Endothelial cell (in vitro differentiated cells): ENCODE measurements around the gene HSPA12B. TPM values are rescaled to one million over a fixed set of nuclear protein-coding genes. Genes with fewer than 3 reads are reported as not detected.

Source experiments
- DNase-seq: peaks from one replicate; pipeline ENCODE4 v3.0.0; 2021; ENCODE audit warnings: low spot score
- H3K27ac Mint-ChIP-seq: one replicate; pipeline ENCODE4 v1.8.0; 2021; ENCODE audit warnings: mixed read lengths, inconsistent platforms; ENCODE audit not compliant: unreplicated experiment
- H3K27me3 Mint-ChIP-seq: one replicate; pipeline ENCODE4 v1.8.0; 2021; ENCODE audit warnings: mild to moderate bottlenecking, moderate library complexity, mixed read lengths, inconsistent platforms; ENCODE audit not compliant: unreplicated experiment
- H3K36me3 Mint-ChIP-seq: one replicate; pipeline ENCODE4 v1.8.0; 2021; ENCODE audit warnings: mild to moderate bottlenecking, low read depth, mixed read lengths, inconsistent platforms; ENCODE audit not compliant: unreplicated experiment
- H3K4me1 Mint-ChIP-seq: one replicate; pipeline ENCODE4 v1.8.0; 2021; ENCODE audit warnings: mild to moderate bottlenecking, mixed read lengths, inconsistent platforms; ENCODE audit not compliant: unreplicated experiment
- H3K4me3 Mint-ChIP-seq: one replicate; pipeline ENCODE4 v1.8.0; 2021; ENCODE audit warnings: mild to moderate bottlenecking, mixed read lengths, inconsistent platforms; ENCODE audit not compliant: unreplicated experiment
- H3K9me3 Mint-ChIP-seq: one replicate; pipeline ENCODE4 v1.8.0; 2021; ENCODE audit warnings: mixed read lengths, inconsistent platforms; ENCODE audit not compliant: unreplicated experiment
- total RNA-seq: library from RNA; stranded (reverse); fragmentation: NEBNext Ultra II Directional; extraction: Animal tissue kit (Norgen Biotek cat#: 25700); gene quantifications from one replicate; pipeline ENCODE4 v1.2.1, GENCODE V29; 2021; ENCODE audit not compliant: unreplicated experiment
- TF ChIP-seq, protein P1 (sequence below): fragments of 200-600 bp; sonication (generic); IDR thresholded peaks from one replicate; pipeline ENCODE4 v1.5.0; 2021; ENCODE audit warnings: antibody characterized with exemption; ENCODE audit not compliant: unreplicated experiment

The HSPA12B gene
- total RNA-seq, 1 donor from 2014 or later: 12.7 TPM

DNA sequence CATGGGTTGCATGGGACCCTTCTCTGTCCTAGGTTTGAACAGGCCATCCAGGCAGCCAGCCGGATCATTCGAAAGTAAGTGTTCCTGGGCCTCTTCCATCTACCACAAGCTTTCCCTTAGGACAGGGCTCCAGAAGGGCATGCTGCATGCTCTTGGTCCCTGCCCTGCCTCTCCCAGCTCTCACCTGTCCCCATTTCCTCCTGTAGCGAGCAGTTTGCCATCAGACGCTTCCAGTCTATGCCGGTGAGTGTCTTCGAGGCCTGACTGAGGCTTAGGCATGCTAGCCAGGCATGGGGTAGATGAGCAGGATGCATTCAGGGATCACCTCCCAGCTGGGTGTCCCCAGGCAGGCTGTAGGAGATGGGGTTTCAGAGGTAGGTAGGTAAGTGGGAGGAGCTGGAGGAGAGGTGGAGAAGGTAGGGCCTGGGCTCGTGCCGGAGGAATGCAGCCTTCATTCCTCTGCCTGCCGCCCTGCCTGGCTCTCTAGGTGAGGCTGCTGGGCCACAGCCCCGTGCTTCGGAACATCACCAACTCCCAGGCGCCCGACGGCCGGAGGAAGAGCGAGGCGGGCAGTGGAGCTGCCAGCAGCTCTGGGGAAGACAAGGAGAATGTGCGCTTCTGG lies 67.9 kb downstream of the HSPA12B start:
- no peak overlapping the region for H3K4me3 Mint-ChIP-seq

DNA sequence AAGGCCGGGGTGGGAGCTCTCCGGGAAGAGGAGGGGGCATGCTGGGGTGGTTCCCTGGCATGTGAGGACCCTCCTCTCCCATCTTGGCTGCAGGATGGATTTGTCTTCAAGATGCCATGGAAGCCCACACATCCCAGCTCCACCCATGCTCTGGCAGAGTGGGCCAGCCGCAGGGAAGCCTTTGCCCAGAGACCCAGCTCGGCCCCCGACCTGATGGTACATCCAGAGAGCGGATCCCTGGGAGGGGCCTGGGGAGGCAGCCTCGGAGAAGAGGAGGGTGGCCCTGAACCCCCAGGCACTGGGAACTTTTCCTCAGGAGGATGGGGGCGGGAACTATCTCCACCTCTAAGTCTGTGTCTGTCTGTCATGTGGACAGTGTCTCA lies 68.4 kb downstream of the HSPA12B start:
- DNase-seq: no peak
- Mint-ChIP-seq H3K4me3 (no peak overlapping the region), H3K4me1 (peaks cover 18% of the 10 kb centered on the region), H3K9me3 (no peaks in the 10 kb centered on the region), H3K27ac (no peak overlapping the region), H3K36me3 (peaks cover 25% of the 10 kb centered on the region), H3K27me3 (peaks cover 21% of the 10 kb centered on the region)
- TF ChIP-seq, protein P1, sequence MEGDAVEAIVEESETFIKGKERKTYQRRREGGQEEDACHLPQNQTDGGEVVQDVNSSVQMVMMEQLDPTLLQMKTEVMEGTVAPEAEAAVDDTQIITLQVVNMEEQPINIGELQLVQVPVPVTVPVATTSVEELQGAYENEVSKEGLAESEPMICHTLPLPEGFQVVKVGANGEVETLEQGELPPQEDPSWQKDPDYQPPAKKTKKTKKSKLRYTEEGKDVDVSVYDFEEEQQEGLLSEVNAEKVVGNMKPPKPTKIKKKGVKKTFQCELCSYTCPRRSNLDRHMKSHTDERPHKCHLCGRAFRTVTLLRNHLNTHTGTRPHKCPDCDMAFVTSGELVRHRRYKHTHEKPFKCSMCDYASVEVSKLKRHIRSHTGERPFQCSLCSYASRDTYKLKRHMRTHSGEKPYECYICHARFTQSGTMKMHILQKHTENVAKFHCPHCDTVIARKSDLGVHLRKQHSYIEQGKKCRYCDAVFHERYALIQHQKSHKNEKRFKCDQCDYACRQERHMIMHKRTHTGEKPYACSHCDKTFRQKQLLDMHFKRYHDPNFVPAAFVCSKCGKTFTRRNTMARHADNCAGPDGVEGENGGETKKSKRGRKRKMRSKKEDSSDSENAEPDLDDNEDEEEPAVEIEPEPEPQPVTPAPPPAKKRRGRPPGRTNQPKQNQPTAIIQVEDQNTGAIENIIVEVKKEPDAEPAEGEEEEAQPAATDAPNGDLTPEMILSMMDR: no peak

More for the DNA sequence above, 67.9 kb downstream of the HSPA12B start:
- Mint-ChIP-seq H3K36me3 (peaks cover 21% of the 10 kb centered on the region), H3K9me3 (no peaks in the 10 kb centered on the region), H3K27me3 (peaks cover 20% of the 10 kb centered on the region), H3K27ac (no peak overlapping the region), H3K4me1 (peaks cover 15% of the 10 kb centered on the region)
- no peak for DNase-seq
- TF ChIP-seq, protein P1: no peak

DNA sequence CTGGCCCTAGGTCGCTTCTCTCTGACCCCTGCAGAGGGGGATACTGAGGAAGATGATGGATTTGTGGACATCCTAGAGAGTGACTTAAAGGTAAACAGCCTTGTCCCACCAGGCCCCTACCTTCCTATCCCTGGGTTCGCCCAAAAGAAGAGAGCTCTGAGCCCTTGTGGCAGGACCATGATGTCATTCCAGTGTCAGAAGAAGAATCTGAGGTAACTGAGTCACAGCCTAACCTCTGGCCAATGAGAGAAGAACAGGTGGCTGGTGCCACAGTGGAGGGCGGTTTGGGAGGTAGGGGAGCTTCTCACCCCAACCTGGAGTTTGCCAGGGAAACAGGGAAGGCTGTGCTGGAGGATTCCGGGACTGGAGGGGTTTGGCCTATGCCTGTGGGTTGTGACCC lies 68.8 kb downstream of the HSPA12B start:
- Mint-ChIP-seq H3K27me3 (peaks cover 21% of the 10 kb centered on the region), H3K36me3 (peaks cover 25% of the 10 kb centered on the region), H3K4me3 (no peak overlapping the region), H3K27ac (no peak overlapping the region), H3K9me3 (no peaks in the 10 kb centered on the region), H3K4me1 (peaks cover 18% of the 10 kb centered on the region)
- DNase-seq: no peak
- TF ChIP-seq, protein P1: no peak

DNA sequence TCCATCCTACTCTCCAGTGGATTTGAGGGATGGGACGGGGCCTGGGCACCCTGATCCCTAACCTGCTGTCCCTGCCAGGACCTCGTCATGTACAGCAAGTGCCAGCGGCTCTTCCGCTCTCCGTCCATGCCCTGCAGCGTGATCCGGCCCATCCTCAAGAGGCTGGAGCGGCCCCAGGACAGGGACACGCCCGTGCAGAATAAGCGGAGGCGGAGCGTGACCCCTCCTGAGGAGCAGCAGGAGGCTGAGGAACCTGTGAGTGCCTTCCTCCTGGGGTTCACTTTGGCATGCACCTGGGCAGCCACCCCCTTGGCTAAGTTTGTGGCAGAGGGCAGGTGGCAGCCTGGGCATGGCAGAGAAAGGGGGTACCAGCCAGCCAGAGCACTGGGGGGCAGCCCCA lies 69.4 kb downstream of the HSPA12B start:
- no peak for DNase-seq
- H3K27me3 Mint-ChIP-seq: peaks cover 21% of the 10 kb centered on the region
- no peak overlapping the region for H3K27ac Mint-ChIP-seq
- TF ChIP-seq, protein P1: no peak
- H3K36me3 Mint-ChIP-seq: peaks cover 25% of the 10 kb centered on the region
- H3K9me3 Mint-ChIP-seq: no peaks in the 10 kb centered on the region
- H3K4me3 Mint-ChIP-seq: no peak overlapping the region
- H3K4me1 Mint-ChIP-seq: peaks cover 18% of the 10 kb centered on the region

Other genes starting within 250 kb of the HSPA12B start
- not detected for gene GFRA4, start 69.3 kb upstream of the HSPA12B start, total RNA-seq
- gene ADAM33, start 50.7 kb upstream of the HSPA12B start, total RNA-seq: 0.23 TPM
- not detected for gene SIGLEC1, start 20.1 kb upstream of the HSPA12B start, total RNA-seq
- gene ADISSP, start 35.1 kb downstream of the HSPA12B start, total RNA-seq: 18.0 TPM
- 0.23 TPM for gene SPEF1, start 48.8 kb downstream of the HSPA12B start, total RNA-seq
- 57.9 TPM for gene CENPB, start 54.1 kb downstream of the HSPA12B start, total RNA-seq
- 10.4 TPM for gene CDC25B, start 63.6 kb downstream of the HSPA12B start, total RNA-seq
- gene AP5S1, start 87.9 kb downstream of the HSPA12B start, total RNA-seq: 9.9 TPM
- gene MAVS, start 114.1 kb downstream of the HSPA12B start, total RNA-seq: 111 TPM
- 53.7 TPM for gene PANK2, start 156.7 kb downstream of the HSPA12B start, total RNA-seq